Left lung (tissue), 10 donors: ENCODE measurements around the gene AGL. TPM values are rescaled to one million over a fixed set of nuclear protein-coding genes. Genes with fewer than 3 reads are reported as not detected.

ENCODE experiments used
- ATAC-seq: fragments of 200-7000 bp; cut with Tn5 transposase; one replicate; pipeline ENCODE4 v1.9.1; 2020; ENCODE audit warnings: moderate library complexity
- DNase-seq, 4 donors: peaks; one replicate each; pipeline ENCODE4 v3.0.0-alpha.2; 2013 to 2020
- H3K27ac ChIP-seq, 2 donors: fragments of 200-600 bp; sonication (generic) in 1 of 2; one replicate each; pipeline versions ENCODE4 v1.5.0 to v1.8.0; 2020 to 2021
- H3K27me3 ChIP-seq, 2 donors: fragments of 200-600 bp; sonication (generic) in 1 of 2; one replicate each; pipeline versions ENCODE4 v1.5.0 to v1.8.0; 2020 to 2021
- H3K36me3 ChIP-seq, 2 donors: fragments of 200-600 bp; sonication (generic) in 1 of 2; one replicate each; pipeline versions ENCODE4 v1.5.0 to v1.8.0; 2020 to 2021
- H3K4me1 ChIP-seq, 2 donors: fragments of 200-600 bp; one replicate each; pipeline ENCODE4 v1.8.0; 2021
- H3K4me3 ChIP-seq, 2 donors: fragments of 200-600 bp; sonication (generic) in 1 of 2; one replicate each; pipeline versions ENCODE4 v1.5.0 to v1.8.0; 2020 to 2021; ENCODE audit warnings: mild to moderate bottlenecking in 1 of 2
- H3K9me3 ChIP-seq, 2 donors: fragments of 200-600 bp; sonication (generic) in 1 of 2; one replicate each; pipeline versions ENCODE4 v1.5.0 to v1.8.0; 2020 to 2021
- CTCF ChIP-seq, 2 donors: fragments of 200-600 bp; sonication (generic) in 1 of 2; IDR thresholded peaks; one replicate each; pipeline versions ENCODE4 v1.5.0 to v1.8.0; 2021; ENCODE audit warnings: antibody characterized with exemption in 2 of 2
- intact Hi-C, 2 donors: fragments of 100-400 bp; cut with DNase I; formaldehyde crosslinking; loops; one replicate each; pipeline versions ENCODE4 v1.11.2 to v1.14.2; 2022
- polyA plus RNA-seq, 6 donors: library from polyadenylated mRNA; unstranded; fragments of 120-200 nt; gene quantifications; one replicate each; pipeline ENCODE4 v1.2.1, GENCODE V29; 2013; ENCODE audit not compliant: insufficient read length in 6 of 6
- total RNA-seq, 2 donors: library from RNA; stranded (reverse); fragmentation: NEBNext Ultra II Directional; extraction: Animal tissue kit (Norgen Biotek cat#: 25700); gene quantifications; one replicate each; pipeline ENCODE4 v1.2.1, GENCODE V29; 2021
- donor health status: DM: no; HTN: yes; CAD: no.
- donor health status: DM: no; HTN: no; CAD: no.

The AGL gene
- total and polyA plus RNA-seq, 8 donors: 16.9 to 38.4 (median 22.0) TPM

- H3K9me3 ChIP-seq: no peaks in the 10 kb centered on the region
- DNase-seq (no peak), ATAC-seq (no peak)
- no peaks in the 10 kb centered on the region for H3K4me1 ChIP-seq
- no peak overlapping the region for H3K4me3 ChIP-seq
- no peak overlapping the region for H3K27ac ChIP-seq
- intact Hi-C loops: no loop called here
- no peaks in the 10 kb centered on the region for H3K36me3 ChIP-seq
- no peak for TF ChIP-seq CTCF (IDR thresholded peaks at IDR 0.05)
- no peaks in the 10 kb centered on the region for H3K27me3 ChIP-seq
These were observed 113.1 kb downstream of the AGL start for GRCh38 chr1:99963041-99963795.

- Histone ChIP-seq H3K27ac (no peak overlapping the region), H3K36me3 (no peaks in the 10 kb centered on the region), H3K9me3 (no peaks in the 10 kb centered on the region), H3K27me3 (no peaks in the 10 kb centered on the region), H3K4me3 (no peak overlapping the region), H3K4me1 (peaks cover 5 to 6% of the 10 kb centered on the region in 2 donors)
- no peak for TF ChIP-seq CTCF (IDR thresholded peaks at IDR 0.05)
- intact Hi-C loops: no loop called here
- DNase-seq (no peak), ATAC-seq (peak; percentile 77)
These were observed 114.6 kb downstream of the AGL start for GRCh38 chr1:99964806-99965205.

GRCh38 chr1:99965646-99966375 is 115.7 kb downstream of the AGL start:
- intact Hi-C loops: no loop called here
- DNase-seq (peak in 1 of 4 donors; percentile 30), ATAC-seq (no peak)
- Histone ChIP-seq H3K4me3 (no peak overlapping the region), H3K27ac (no peak overlapping the region), H3K36me3 (no peaks in the 10 kb centered on the region), H3K27me3 (no peaks in the 10 kb centered on the region), H3K4me1 (peaks cover 5 to 10% of the 10 kb centered on the region in 2 donors), H3K9me3 (no peaks in the 10 kb centered on the region)
- TF ChIP-seq CTCF (IDR thresholded peaks at IDR 0.05): no peak

GRCh38 chr1:99968214-99968613 is 118.1 kb downstream of the AGL start:
- intact Hi-C loops: no loop called here
- ATAC-seq: no peak
- H3K4me1 ChIP-seq: peaks cover 9 to 31% of the 10 kb centered on the region in 2 donors
- no peaks in the 10 kb centered on the region for H3K36me3 ChIP-seq
- no peak for DNase-seq
- H3K9me3 ChIP-seq: no peaks in the 10 kb centered on the region
- no peak overlapping the region for H3K27ac ChIP-seq
- no peak for TF ChIP-seq CTCF (IDR thresholded peaks at IDR 0.05)
- no peak overlapping the region for H3K4me3 ChIP-seq
- H3K27me3 ChIP-seq: no peaks in the 10 kb centered on the region

- H3K27me3 ChIP-seq: no peaks in the 10 kb centered on the region
- H3K4me1 ChIP-seq: peaks cover 9 to 31% of the 10 kb centered on the region in 2 donors
- H3K4me3 ChIP-seq: peak overlapping the region; percentile 73 to 83
- no peaks in the 10 kb centered on the region for H3K36me3 ChIP-seq
- ATAC-seq (peak; percentile 1), DNase-seq (no peak)
- H3K27ac ChIP-seq: peak overlapping the region; percentile 68 to 84
- TF ChIP-seq CTCF (IDR thresholded peaks at IDR 0.05): no peak
- intact Hi-C loops: no loop called here
- H3K9me3 ChIP-seq: no peaks in the 10 kb centered on the region
These were observed 119.1 kb downstream of the AGL start for GRCh38 chr1:99969260-99969728.
